ENCODE results near the gene STAG3.

The STAG3 gene

DNA sequence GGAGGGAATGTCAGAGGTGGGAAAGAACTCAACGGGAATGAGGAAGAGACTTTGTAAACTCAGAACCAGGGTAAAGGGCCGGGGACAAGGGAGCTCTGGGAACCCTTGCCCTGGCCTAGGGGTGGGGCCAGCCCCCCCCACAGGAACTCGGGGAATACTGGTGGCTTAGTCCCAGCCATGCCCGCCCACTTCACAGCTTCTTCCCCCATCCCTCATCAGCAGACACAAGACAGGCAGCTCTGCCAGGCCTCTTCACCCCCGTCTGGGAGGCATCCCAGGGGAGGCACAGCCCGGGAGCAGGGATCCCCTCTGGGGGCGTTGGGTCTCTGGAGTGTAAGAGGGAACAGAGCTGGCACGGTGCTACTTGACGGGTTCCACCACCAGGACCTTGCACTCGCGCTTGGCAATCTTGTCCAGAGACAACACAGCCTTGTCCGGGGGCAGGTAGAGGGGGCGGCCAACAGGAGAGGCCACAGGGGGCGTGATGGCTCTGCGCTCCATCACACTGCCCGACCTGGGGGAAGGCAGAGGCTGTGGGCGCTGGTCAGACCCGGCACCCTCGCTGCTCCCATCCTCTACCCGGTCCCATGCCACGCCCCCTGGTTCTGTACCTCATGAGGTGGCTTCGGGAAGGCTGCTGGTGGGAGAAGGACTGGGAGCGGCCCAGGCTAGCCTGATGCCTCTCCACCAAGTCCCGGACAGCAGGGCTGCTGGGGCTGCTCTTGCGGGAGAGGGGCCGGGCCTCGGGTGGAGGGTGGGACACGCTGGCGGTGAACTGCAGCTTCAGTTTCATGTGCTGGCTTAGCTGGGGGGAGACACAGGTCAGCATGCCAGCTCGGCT lies 22.8 kb upstream of the STAG3 start:
- DNase-seq = no peak

- DNase-seq = no peak
Observed at GRCh38 chr7:100155553-100156317, 22.0 kb upstream of the STAG3 start.

DNA sequence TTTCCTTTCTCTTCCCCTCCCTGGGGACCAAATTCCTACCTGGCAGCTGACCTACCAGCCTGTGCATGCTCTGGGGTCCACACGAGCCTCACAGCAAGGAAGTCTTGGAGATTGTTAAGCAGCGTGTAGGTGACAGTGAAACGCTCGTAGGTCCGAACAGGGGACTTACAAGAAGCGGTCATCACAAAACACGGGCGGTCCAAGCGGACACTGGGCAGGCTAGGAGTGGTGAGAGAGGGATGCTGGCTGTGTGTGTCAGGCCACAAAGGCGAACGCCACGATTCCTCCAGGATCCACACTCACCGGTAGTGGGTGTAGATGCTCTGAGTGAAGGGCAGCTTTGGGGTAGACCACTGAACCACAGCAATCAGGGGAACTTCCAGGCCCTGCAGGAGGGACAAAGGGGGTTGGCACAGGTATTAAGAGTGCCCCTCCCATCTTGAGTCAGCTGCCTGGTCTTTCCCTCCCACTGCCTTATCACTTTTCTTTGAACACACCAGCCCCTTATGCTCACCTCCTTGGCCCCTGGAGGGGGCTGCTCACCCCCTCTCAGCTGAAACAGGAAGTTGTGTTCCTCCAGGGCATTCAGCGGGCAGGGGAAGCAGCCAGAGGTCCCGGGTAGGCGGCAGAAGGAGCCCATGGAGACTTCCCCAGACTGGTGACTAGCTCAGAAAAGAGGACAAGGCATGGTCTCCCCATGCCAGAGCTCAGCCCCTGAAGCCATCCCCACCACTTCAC lies 21.2 kb upstream of the STAG3 start:
- DNase-seq = no peak

- DNase-seq = no peak
Observed at GRCh38 chr7:100157069-100157333, 20.7 kb upstream of the STAG3 start.

DNA sequence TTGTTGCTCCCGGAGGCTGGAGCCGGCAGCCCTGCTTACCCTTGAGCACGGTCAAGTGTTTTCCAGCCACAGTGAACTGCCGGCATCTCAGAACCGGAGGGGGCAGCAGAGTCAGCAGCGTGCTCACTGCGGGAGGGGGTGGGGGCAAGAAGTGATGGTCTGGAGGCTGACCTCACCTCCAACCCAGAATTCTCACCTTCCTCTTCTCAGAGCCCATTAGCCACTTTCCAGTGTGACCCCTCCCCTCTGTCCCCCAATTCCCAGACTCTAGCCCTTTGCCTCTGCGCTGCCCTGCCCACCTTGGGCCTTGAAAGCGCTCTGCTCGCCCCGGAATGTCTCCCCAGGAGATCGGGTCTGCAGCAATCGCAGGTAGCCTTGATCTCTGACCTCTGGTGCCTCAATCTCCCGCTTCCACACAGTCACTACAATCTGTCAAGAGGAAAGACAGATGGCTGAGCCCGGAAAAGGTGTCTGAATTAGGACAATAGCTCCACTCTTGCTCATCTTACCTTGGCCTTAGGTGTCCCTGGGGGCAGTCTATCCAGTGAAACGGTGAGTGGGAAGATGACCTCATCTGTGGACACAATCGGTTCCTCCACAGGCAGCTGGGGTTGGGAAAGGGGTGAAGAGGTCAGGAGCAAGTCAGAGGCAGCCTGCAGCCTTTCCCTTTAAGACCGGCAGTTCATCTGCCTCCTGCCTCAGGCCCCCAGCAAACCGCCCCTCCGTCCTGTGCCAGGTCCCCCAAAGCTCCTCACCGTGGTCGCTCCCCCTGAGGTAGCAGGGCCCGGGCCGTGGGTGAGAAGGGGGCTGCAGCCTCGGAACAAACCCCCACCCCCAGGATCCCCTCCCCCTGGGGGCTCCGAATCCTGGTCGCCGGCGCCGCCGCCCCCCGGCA lies 20.1 kb upstream of the STAG3 start:
- DNase-seq = no peak

GRCh38 chr7:100158229-100159098 lies 19.3 kb upstream of the STAG3 start, which contains the start of gene TRAPPC14:
Gene TRAPPC14 (minus strand): TSS chr7:100158723. CDS start chr7:100158499, 224 bp downstream.
- peak; percentile 52 for DNase-seq

- no peak for DNase-seq
Observed at GRCh38 chr7:100159099-100159623, 18.6 kb upstream of the STAG3 start.

- DNase-seq = no peak
Observed at GRCh38 chr7:100160067-100160466, 17.7 kb upstream of the STAG3 start.

DNA sequence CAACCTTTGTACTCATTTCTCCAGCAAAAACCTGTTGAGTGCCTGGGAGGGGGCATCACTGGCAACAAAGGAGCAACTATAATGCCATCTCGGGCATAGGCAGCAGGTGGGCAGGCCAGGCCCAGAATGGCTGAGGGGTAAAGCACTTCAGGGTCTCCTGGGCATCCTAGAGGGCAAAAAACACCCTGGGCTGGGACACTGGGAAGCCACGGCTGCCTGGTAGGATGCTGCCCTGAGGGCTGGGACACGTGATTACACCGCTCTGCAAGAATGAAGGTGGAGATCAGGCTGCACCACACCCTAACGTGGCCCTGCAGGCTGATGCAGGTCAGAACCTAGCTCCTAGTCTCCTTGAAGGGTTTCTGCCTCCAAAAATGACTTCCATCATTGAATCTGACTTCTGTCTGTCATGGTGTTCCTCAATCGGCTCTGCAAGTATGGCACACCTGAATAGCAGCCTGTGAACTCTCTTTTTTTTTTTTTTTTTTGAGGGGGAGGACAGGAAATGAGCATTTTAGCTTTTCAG lies 14.6 kb upstream of the STAG3 start:
- DNase-seq = no peak

- DNase-seq = no peak
Observed at GRCh38 chr7:100163871-100164270, 13.8 kb upstream of the STAG3 start.

DNA sequence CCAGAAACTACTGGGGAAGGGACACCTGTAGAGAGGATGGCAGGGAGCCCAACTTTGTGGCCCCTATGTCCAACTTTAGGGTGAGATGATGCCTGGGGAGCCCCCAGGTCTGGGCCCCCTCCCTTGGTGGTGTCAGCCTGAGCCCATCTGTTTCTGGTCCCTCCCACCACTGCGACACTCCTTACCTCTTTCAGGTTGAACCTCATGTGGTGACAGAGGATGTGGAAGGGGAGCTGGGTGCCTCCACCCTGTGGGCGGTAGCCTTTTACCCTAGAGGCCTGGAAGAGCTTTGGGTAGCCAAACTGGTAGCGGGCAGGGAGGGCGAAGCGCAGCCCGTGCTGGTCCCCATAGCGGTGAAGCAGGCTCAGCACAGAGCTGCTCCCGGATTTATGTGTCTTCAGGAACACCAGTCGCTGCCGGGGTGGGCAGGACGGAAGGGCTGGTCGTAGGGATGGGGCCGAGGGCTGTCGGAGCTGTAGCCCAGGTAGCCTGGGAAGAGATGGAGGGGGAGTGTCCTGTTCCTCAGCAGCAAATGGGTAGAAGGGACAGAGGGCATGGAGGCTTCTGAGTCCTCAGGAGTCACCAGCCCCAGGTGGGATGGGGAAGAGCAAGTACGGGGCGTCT lies 11.3 kb upstream of the STAG3 start:
- no peak for DNase-seq

GRCh38 chr7:100166970-100167911 lies 10.5 kb upstream of the STAG3 start:
- no peak for DNase-seq

- no peak for DNase-seq
Observed at GRCh38 chr7:100167912-100168323, 9.8 kb upstream of the STAG3 start.

- no peak for DNase-seq
Observed at GRCh38 chr7:100169147-100169850, 8.4 kb upstream of the STAG3 start.

DNA sequence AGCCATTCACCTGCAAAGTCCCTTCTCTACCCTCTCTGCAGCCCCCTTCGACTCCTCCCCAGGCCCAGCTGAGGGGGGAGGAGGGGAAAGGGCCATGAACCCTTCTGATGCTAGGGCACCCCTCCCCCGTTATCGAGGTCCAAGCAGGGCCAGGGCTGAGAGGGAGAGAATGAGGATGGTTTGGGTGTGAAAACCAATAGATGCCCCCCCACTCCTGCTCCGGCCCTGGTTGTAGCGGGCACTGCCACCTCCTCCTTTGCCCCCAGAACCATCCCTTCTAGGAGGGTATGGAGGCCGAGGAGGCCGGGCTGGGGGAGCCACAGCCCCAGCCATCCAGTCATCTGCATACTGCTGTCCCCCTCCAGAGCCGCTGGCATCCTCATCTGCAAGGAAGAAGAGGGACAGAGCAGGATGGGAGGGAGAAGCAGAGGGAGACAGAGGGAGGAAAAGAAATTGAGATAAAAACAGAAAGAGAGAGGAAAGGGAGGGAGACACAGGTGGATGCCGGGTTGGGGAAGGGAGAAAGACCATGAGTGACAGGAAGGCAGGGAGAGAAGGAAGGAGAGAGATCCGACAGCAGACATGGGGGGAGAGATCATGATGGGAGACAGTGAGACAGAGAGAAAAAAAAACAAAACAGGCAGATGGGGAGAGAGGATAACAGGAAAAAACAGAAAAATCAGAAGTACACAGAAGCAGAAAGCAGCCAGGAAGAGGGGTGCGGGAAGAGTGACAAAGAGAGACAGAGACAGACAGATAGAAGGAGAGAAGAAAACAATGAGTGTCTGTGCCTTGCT lies 7.4 kb upstream of the STAG3 start:
- no peak for DNase-seq

GRCh38 chr7:100171087-100171681 lies 6.5 kb upstream of the STAG3 start:
- DNase-seq = no peak

GRCh38 chr7:100171840-100172239 lies 5.9 kb upstream of the STAG3 start:
- no peak for DNase-seq
